ENCODE data around the gene ZNF593. TPM values are rescaled to one million over a fixed set of nuclear protein-coding genes. Genes with fewer than 3 reads are reported as not detected.

Gene ZNF593
- total and polyA plus RNA-seq, 9 of the 15 experiments (the other 6 are each of a cell fraction or from before 2014, with no cell fraction given): 9.8 to 334 (median 48.2) TPM

GRCh38 chr1:26129778-26130177, 39.9 kb upstream of the ZNF593 start (continued):
- TF ChIP-seq ELF2 (CRISPR knock-in tag; IDR thresholded peaks at IDR 0.05): no peak
- TF ChIP-seq GTF2A2 (tag; IDR thresholded peaks at IDR 0.05): peak; percentile 73; the same call in 1 of the 2 replicates
- no peak for TF ChIP-seq KAT7 (CRISPR knock-in tag; IDR thresholded peaks at IDR 0.05; ENCODE audit: borderline replicate concordance)
- no peak for TF ChIP-seq KHSRP (IDR thresholded peaks at IDR 0.05)
- TF ChIP-seq MCM5 (IDR thresholded peaks at IDR 0.05; ENCODE audit: low read depth): no peak
- no peak for TF ChIP-seq FOXK2 (conservative IDR thresholded peaks at IDR 0.05 in 1 of 2, IDR thresholded peaks at IDR 0.05 in 1 of 2; ENCODE audit: low read depth in 2 of 2)
- no peak for TF ChIP-seq RBM17 (IDR thresholded peaks at IDR 0.05; ENCODE audit: borderline replicate concordance, low read depth, low read length)
- no peak for TF ChIP-seq RERE (CRISPR knock-in tag; IDR thresholded peaks at IDR 0.05; ENCODE audit: borderline replicate concordance)
- TF ChIP-seq VEZF1 (CRISPR knock-in tag; IDR thresholded peaks at IDR 0.05): 0 out of 2 replicates have a peak, but pooled peaks have one; percentile 8
- TF ChIP-seq CHD1 (IDR thresholded peaks at IDR 0.05; ENCODE audit: low read length): no peak
- peak; percentile 42; the same call in 1 of the 2 replicates for TF ChIP-seq ZNF311 (CRISPR knock-in tag; IDR thresholded peaks at IDR 0.05)
- TF ChIP-seq U2AF2 (optimal IDR thresholded peaks at IDR 0.05; ENCODE audit: low read depth, low read length): no peak
- TF ChIP-seq EHMT2 (IDR thresholded peaks at IDR 0.05): no peak
- no peak for TF ChIP-seq IRF1 (CRISPR knock-in tag; IDR thresholded peaks at IDR 0.05; ENCODE audit: borderline replicate concordance)
- TF ChIP-seq ZNF699 (CRISPR knock-in tag; IDR thresholded peaks at IDR 0.05; ENCODE audit: insufficient replicate concordance): no peak
- TF ChIP-seq CBX2 (IDR thresholded peaks at IDR 0.05; ENCODE audit: insufficient read depth, low read length, poor library complexity, severe bottlenecking): no peak
- TF ChIP-seq NCOR1 (IDR thresholded peaks at IDR 0.05): no peak
- no peak for TF ChIP-seq SMARCE1 (IDR thresholded peaks at IDR 0.05)
- no peak for TF ChIP-seq NFRKB (IDR thresholded peaks at IDR 0.05; ENCODE audit: low read depth)
- 0 out of 2 replicates have a peak, but pooled peaks have one; percentile 28 for TF ChIP-seq ILK (tag; IDR thresholded peaks at IDR 0.05; ENCODE audit: borderline replicate concordance, low read depth)
- TF ChIP-seq HCFC1 (IDR thresholded peaks at IDR 0.05; ENCODE audit: low read depth, low read length): no peak
- TF ChIP-seq SNAPC5 (CRISPR knock-in tag; IDR thresholded peaks at IDR 0.05): peak; percentile 2; the same call in 1 of the 2 replicates
- TF ChIP-seq ZNF3 (CRISPR knock-in tag; IDR thresholded peaks at IDR 0.05): 0 out of 2 replicates have a peak, but pooled peaks have one; percentile 40
